WERI-Rb-1 (cell line): Measurements from ENCODE around the gene COLQ.
A peak's percentile ranks its signal among the peaks of the same experiment; 100 is the strongest.

ENCODE experiments used
- DNase-seq: peaks from one replicate; pipeline ENCODE4 v3.0.0-alpha.2; 2020
- H3K27ac ChIP-seq: fragments of 250-450 bp; sonication (Bioruptor Pico); 2 replicates; pipeline ENCODE4 v1.5.1; 2020; ENCODE audit warnings: mild to moderate bottlenecking, moderate library complexity
- H3K27me3 ChIP-seq: fragments of 250-450 bp; sonication (Bioruptor Pico); 2 replicates; pipeline ENCODE4 v1.5.1; 2021; ENCODE audit warnings: mild to moderate bottlenecking, low read depth, moderate library complexity; ENCODE audit not compliant: insufficient read depth, severe bottlenecking
- H3K36me3 ChIP-seq: fragments of 250-450 bp; sonication (Bioruptor Pico); 2 replicates; pipeline ENCODE4 v1.5.1; 2020; ENCODE audit warnings: mild to moderate bottlenecking, moderate library complexity
- H3K4me3 ChIP-seq: 2 replicates; pipeline ENCODE4 v1.5.1; 2011; ENCODE audit warnings: low read depth, mild to moderate bottlenecking, control low read depth, low read length
- H3K9me3 ChIP-seq: fragments of 250-450 bp; sonication (Bioruptor Pico); 2 replicates; pipeline ENCODE4 v1.5.1; 2021; ENCODE audit warnings: mild to moderate bottlenecking, moderate library complexity; ENCODE audit not compliant: severe bottlenecking
- TF ChIP-seq, protein P1 (sequence below): IDR thresholded peaks from 2 replicates; pipeline ENCODE4 v1.5.1; 2011; ENCODE audit warnings: low read depth, mild to moderate bottlenecking, control low read depth, inconsistent platforms, low read length

Gene COLQ

DNA sequence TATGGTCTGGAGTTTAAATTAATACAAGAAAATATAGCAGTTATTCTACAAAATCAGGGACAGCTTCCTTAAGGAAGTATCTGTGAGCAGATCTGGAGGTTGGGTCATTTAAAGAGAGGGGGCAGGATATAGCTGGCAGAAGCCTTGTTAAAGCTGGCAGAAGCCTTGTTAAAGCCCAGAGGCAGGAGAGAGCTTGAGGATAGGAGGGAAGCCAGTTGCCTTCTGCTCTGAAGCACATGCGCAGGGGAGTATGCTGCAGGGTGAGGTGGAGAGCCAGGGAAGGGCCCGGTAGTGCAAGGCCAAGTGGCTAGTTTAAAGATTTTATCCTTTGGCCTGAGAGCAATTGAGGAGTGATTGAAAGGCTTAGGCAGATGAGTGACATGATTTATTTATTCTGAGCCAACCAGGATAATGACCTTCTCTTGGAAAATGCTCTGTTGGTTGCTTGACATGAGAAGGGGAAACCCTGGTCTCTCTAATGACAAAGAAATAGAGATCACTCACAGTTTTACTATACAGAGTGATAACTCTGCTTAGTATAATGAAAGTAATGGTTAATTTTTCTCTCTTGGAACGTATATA, 90.2 kb downstream of the COLQ start:
- H3K36me3 ChIP-seq: peaks cover 56% of the 10 kb centered on the region
- H3K4me3 ChIP-seq: no peak overlapping the region
- no peaks in the 10 kb centered on the region for H3K9me3 ChIP-seq
- no peak for DNase-seq
- no peak overlapping the region for H3K27ac ChIP-seq
- TF ChIP-seq, protein P1, sequence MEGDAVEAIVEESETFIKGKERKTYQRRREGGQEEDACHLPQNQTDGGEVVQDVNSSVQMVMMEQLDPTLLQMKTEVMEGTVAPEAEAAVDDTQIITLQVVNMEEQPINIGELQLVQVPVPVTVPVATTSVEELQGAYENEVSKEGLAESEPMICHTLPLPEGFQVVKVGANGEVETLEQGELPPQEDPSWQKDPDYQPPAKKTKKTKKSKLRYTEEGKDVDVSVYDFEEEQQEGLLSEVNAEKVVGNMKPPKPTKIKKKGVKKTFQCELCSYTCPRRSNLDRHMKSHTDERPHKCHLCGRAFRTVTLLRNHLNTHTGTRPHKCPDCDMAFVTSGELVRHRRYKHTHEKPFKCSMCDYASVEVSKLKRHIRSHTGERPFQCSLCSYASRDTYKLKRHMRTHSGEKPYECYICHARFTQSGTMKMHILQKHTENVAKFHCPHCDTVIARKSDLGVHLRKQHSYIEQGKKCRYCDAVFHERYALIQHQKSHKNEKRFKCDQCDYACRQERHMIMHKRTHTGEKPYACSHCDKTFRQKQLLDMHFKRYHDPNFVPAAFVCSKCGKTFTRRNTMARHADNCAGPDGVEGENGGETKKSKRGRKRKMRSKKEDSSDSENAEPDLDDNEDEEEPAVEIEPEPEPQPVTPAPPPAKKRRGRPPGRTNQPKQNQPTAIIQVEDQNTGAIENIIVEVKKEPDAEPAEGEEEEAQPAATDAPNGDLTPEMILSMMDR: no peak
- H3K27me3 ChIP-seq: no peaks in the 10 kb centered on the region

DNA sequence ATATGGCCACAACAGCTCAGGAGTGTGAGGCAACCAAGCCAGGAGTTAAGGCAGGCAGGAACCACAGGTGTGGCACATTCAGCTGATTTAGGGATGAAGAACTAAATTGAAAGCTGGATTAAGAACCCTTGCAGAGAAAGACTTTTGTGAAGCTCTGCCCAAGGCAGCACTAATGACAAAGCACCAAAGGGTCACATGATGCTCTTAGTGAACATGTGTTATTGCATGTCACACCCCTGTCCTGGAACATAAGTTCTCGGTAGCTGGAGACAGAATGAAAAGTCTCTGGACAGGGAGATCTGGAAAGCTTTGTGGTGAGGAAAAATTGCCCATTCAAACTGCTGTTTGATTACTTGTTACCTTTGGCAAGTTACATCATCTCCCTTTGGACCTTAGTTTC, 90.9 kb downstream of the COLQ start:
- Histone ChIP-seq H3K27ac (no peak overlapping the region), H3K9me3 (no peaks in the 10 kb centered on the region), H3K4me3 (no peak overlapping the region), H3K27me3 (no peaks in the 10 kb centered on the region), H3K36me3 (peaks cover 56% of the 10 kb centered on the region)
- TF ChIP-seq, protein P1: no peak
- no peak for DNase-seq

DNA sequence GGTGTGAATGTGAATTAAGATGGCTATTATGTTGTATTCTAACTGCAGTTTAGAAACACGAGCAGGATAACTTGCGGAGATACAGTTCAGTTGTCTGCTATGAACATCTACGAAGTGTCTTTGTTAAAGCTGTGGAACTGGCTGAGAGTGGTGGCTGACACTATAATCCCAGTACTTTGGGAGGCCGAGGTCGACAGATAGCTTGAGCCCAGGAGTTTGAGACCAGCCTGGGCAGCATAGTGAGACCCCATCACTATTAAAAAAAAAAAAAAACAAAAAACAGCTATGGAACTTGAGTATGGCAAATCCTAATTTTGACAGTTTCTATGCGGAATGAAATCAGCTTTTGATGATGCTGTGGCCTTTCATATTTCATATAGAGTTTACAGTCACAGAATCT, 92.4 kb downstream of the COLQ start:
- H3K4me3 ChIP-seq: no peak overlapping the region
- H3K36me3 ChIP-seq: peaks cover 56% of the 10 kb centered on the region
- H3K9me3 ChIP-seq: no peaks in the 10 kb centered on the region
- TF ChIP-seq, protein P1: no peak
- H3K27ac ChIP-seq: no peak overlapping the region
- no peak for DNase-seq
- H3K27me3 ChIP-seq: no peaks in the 10 kb centered on the region

DNA sequence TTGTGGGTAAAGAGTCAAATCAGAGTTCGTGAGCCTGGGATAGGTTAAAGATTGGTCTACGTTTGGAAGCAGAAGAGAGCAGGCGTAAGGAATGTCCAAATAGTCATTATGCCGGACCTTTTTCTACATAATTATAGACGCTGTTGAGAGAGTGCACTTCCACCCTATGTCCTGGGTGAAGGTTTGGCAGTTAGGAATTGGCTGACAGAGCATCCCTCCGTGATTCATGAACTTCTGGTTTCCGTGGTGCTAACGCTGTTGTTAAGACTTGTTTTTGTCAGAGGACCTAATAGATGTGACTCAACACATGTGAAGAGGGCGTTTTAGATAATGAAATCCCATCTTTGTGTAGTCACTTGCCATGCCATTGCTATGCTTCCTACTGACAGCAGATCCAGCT, 93.0 kb downstream of the COLQ start:
- peaks cover 56% of the 10 kb centered on the region for H3K36me3 ChIP-seq
- DNase-seq: no peak

DNA sequence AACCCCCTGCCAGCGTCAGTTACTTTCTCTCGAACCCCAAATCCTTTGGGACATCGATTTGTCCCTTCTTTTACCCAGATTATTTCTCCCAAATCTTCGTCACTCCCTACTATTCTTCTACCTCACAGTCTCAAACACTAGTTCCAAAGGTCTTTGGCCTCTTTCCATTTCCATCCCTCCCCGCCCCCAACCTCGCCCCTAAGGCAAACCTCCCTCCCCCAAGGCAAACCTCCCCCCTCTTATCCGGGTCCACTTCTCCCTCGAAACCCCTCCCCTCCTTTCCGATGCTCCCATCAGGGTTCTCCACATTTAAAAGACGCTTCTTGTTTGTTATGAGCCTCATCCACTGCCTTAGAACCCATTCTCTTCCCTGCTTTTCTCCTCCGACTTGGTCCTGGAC, 93.5 kb downstream of the COLQ start:
- peak overlapping the region; percentile 77; the same call in 1 of the 2 replicates for H3K27ac ChIP-seq
- peaks cover 57% of the 10 kb centered on the region for H3K36me3 ChIP-seq
- H3K27me3 ChIP-seq: no peaks in the 10 kb centered on the region
- TF ChIP-seq, protein P1: no peak
- peak overlapping the region; percentile 76 for H3K4me3 ChIP-seq
- no peaks in the 10 kb centered on the region for H3K9me3 ChIP-seq
- no peak for DNase-seq

More for the DNA sequence above, 93.0 kb downstream of the COLQ start:
- Histone ChIP-seq H3K4me3 (peak overlapping the region; percentile 76; the same call in 1 of the 2 replicates), H3K27ac (no peak overlapping the region), H3K27me3 (no peaks in the 10 kb centered on the region), H3K9me3 (no peaks in the 10 kb centered on the region)
- TF ChIP-seq, protein P1: no peak

DNA sequence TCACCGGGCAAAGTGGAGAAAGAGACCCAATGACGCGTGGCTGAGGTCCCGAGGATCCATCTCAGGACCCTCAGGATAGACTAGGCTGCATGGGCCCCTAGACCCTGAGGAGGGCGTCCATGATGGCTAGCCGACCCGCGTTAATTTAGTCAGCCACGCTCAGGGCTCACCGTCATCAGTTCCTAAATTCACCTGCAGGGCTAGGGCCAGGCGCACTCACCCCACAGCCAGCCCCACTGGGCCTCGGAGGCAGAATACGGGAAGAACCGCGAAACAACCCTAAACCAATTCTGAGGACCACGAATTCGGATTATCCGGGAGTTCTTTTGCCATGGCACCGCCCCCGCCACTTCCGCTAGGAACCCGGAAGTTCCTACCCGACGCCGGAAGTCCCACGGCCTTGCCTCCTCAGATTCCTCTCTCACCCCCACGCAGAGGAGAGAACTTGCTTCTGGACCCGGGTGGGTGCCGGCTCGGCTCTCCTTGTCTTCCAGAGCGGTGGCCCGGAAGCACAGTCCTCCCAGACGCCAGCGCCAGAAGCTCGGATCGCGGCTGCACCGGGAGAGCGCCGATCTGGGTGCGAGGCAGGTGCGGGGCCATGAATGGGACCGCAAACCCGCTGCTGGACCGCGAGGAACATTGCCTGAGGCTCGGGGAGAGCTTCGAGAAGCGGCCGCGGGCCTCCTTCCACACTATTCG, 94.2 kb downstream of the COLQ start, which contains the start of the genes EAF1 and METTL6:
TSS of gene EAF1 (plus strand) at position 417 of the 699 bp plus-strand sequence. CDS start at position 599, 182 bp downstream.
TSS of gene METTL6 (minus strand) at position 363 of the 699 bp plus-strand sequence. CDS start 1,033 bp downstream, outside the sequence.
- TF ChIP-seq, protein P1: peak; percentile 26; the same call in 1 of the 2 replicates
- peak within 1 kb of the TSS; percentile 77 for H3K27ac ChIP-seq
- peak; percentile 82 for DNase-seq
- H3K27me3 ChIP-seq: no peaks in the 10 kb centered on the region
- no peaks in the 10 kb centered on the region for H3K9me3 ChIP-seq
- peak within 1 kb of the TSS; percentile 76 for H3K4me3 ChIP-seq
- peaks cover 60% of the 10 kb centered on the region for H3K36me3 ChIP-seq
